Measurements from ENCODE around the gene TMEM196. TPM values are rescaled to one million over a fixed set of nuclear protein-coding genes. Genes with fewer than 3 reads are reported as not detected.

The TMEM196 gene
- polyA plus RNA-seq, result 2.9 TPM in 1 of 2 replicates, not detected in the other

GRCh38 chr7:19772841-19773760 lies at the start of gene TMEM196:
Gene TMEM196, minus strand, starts transcription at chr7:19773617. Its CDS starts 921 bp downstream, at chr7:19772696.

GRCh38 chr7:19708397-19709248 lies 64.8 kb downstream of the TMEM196 start, which contains the start of gene POLR1F:
Gene POLR1F, minus strand, starts transcription at chr7:19709037. Its CDS starts 21 bp downstream, at chr7:19709016.

Other genes with a start within 250 kb of the TMEM196 start
- gene POLR1F, start 64.6 kb downstream of the TMEM196 start, polyA plus RNA-seq, result 30.0 and 31.2 TPM in 2 replicates

All from Purkinje cell (primary cell).